Upper lobe of right lung (tissue), 1 donor: Measurements from ENCODE around the gene HERC3. TPM values are rescaled to one million over a fixed set of nuclear protein-coding genes. Genes with fewer than 3 reads are reported as not detected.
A peak's percentile ranks its signal among the peaks of the same experiment; 100 is the strongest.

Experiments used
- ATAC-seq: fragments of 200-7000 bp; cut with Tn5 transposase; one replicate; pipeline ENCODE4 v1.9.1; 2020; ENCODE audit warnings: mild to moderate bottlenecking, moderate library complexity
- DNase-seq: peaks from one replicate; pipeline ENCODE4 v3.0.0-alpha.2; 2020
- H3K27ac ChIP-seq: fragments of 200-600 bp; one replicate; pipeline ENCODE4 v1.8.0; 2022
- H3K27me3 ChIP-seq: fragments of 200-600 bp; one replicate; pipeline ENCODE4 v1.8.0; 2022; ENCODE audit warnings: mild to moderate bottlenecking
- H3K36me3 ChIP-seq: fragments of 200-600 bp; one replicate; pipeline ENCODE4 v1.8.0; 2022
- H3K4me1 ChIP-seq: fragments of 200-600 bp; one replicate; pipeline ENCODE4 v1.8.0; 2022
- H3K4me3 ChIP-seq: fragments of 200-600 bp; one replicate; pipeline ENCODE4 v1.8.0; 2022; ENCODE audit warnings: mild to moderate bottlenecking
- H3K9me3 ChIP-seq: fragments of 200-600 bp; one replicate; pipeline ENCODE4 v1.8.0; 2022
- intact Hi-C: fragments of 100-400 bp; cut with DNase I; formaldehyde crosslinking; loops from one replicate; pipeline ENCODE4 v1.11.0; 2022
- long read RNA-seq: library from polyadenylated mRNA; unstranded; transcript quantifications from one replicate; pipeline ENCODE4 v2.0.0, GENCODE V29; 2021
- total RNA-seq: library from RNA; stranded (reverse); fragmentation: NEBNext Ultra II Directional; extraction: Animal tissue kit (Norgen Biotek cat#: 25700); gene quantifications from one replicate; pipeline ENCODE4 v1.2.1, GENCODE V29; 2021
- TF ChIP-seq, protein P1 (sequence below): fragments of 200-600 bp; IDR thresholded peaks from one replicate; pipeline ENCODE4 v1.8.0; 2022; ENCODE audit warnings: antibody characterized with exemption
- donor health status: DM: no; HTN: yes; CAD: no; lungs with severe emphysema.

HERC3 gene
- 50.0 TPM for total RNA-seq
- long read RNA-seq, full-length matches to known transcripts, result 9 of 29 reads
- long read RNA-seq, partial matches to known transcripts, result 9 of 29 reads
- long read RNA-seq, other reads (novel, unspliced or antisense), result 11 of 29 reads

DNA sequence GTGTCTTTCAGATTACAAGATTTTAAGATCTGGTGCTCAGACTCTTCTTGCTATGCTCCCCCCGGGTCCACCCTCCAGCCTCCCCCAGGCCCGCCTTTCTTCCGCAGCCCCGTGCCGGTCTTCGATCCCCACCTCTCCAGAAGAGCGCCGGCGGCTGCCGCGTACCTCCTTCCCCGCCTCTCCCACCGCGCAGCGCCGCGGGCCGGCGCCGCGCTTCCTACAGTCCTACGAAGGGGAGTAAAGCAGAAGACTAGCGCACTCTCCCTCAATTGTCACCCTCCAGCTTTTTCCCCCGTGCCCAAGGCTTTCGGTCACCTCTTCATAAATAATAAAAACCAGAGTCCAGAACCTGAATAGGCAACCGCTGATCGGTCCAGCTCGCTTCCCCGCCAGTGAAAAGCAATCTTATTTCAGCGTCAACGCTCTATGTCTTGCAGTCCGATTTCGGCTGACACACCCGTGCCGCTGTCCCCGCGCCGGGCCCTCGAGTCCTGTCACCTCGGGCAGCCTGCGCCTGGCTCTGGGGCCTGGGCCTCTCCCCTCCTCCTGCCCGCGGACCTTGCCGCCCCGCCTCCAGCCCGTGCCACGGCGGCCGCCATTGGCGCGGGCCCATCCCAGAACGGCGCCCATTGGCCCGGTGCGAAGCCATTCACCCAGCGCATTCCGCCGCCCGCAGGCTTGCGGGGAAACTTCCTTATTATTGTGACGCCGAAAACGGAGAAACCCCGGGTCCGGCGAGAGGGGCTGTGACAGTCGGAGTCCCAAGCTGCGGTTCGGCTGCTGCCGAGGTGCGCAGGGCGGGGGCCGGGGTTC is at the start of gene HERC3:
HERC3 (plus strand) TSS at position 694 of the 813 bp plus-strand sequence. CDS start 13,344 bp downstream, outside the sequence.
- TF ChIP-seq, protein P1, sequence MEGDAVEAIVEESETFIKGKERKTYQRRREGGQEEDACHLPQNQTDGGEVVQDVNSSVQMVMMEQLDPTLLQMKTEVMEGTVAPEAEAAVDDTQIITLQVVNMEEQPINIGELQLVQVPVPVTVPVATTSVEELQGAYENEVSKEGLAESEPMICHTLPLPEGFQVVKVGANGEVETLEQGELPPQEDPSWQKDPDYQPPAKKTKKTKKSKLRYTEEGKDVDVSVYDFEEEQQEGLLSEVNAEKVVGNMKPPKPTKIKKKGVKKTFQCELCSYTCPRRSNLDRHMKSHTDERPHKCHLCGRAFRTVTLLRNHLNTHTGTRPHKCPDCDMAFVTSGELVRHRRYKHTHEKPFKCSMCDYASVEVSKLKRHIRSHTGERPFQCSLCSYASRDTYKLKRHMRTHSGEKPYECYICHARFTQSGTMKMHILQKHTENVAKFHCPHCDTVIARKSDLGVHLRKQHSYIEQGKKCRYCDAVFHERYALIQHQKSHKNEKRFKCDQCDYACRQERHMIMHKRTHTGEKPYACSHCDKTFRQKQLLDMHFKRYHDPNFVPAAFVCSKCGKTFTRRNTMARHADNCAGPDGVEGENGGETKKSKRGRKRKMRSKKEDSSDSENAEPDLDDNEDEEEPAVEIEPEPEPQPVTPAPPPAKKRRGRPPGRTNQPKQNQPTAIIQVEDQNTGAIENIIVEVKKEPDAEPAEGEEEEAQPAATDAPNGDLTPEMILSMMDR, result peak; percentile 10
- peak; percentile 97 for ATAC-seq
- peak; percentile 97 for DNase-seq
- Histone ChIP-seq H3K27me3 (no peaks in the 10 kb centered on the region), H3K4me3 (peak within 1 kb of the TSS; percentile 98), H3K9me3 (no peaks in the 10 kb centered on the region), H3K4me1 (peaks cover 10% of the 10 kb centered on the region), H3K27ac (peak within 1 kb of the TSS; percentile 97), H3K36me3 (peaks cover 18% of the 10 kb centered on the region)
- intact Hi-C loops, result no loop called here

DNA sequence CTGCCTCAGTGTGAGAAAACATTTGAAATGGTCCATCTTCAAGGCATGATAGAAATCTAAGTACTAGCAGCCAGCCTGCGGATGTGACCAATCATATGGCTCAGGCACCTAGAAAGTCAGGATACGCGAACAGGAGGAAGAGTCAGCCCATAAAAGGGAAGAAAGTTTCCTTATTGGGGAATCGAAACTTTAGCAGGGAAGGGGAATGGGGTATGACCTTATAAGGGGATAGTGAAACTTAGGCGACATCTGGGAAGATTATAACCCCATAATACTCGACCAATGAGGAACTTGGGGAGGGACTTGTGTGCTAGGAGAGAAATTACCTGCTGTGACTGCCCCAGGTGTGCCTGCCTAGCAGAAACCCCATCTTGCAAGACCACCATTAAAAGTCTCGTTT is 42.5 kb upstream of the HERC3 start:
- intact Hi-C loops, result no loop called here
- DNase-seq, result no peak
- ATAC-seq, result no peak

DNA sequence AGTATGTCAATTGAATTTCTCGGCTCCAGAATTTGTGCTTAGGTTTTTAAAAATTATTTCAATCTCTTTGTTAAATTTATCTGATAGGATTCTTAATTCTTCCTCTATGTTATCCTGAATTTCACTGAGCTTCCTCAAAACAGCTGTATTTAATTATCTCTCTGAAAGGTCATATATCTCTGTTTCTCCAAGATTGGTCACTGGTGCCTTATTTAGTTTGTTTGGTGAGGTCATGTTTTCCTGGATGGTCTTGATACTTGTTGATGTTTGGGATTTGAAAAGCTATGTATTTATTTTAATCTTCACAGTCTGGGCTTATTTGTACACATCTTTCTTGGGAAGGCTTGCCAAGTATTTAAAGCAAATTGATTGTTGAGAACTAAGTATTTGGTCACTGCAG is 24.7 kb upstream of the HERC3 start:
- DNase-seq, result no peak
- H3K9me3 ChIP-seq, result no peaks in the 10 kb centered on the region
- H3K36me3 ChIP-seq, result no peaks in the 10 kb centered on the region
- no peak for ATAC-seq
- TF ChIP-seq, protein P1, result no peak
- H3K4me1 ChIP-seq, result no peaks in the 10 kb centered on the region
- no peaks in the 10 kb centered on the region for H3K27me3 ChIP-seq
- intact Hi-C loops, result no loop called here
- H3K4me3 ChIP-seq, result no peak overlapping the region
- H3K27ac ChIP-seq, result no peak overlapping the region

More for the DNA sequence above, 42.5 kb upstream of the HERC3 start:
- Histone ChIP-seq H3K4me3 (no peak overlapping the region), H3K36me3 (no peaks in the 10 kb centered on the region), H3K27me3 (no peaks in the 10 kb centered on the region), H3K27ac (no peak overlapping the region), H3K4me1 (no peaks in the 10 kb centered on the region), H3K9me3 (no peaks in the 10 kb centered on the region)
- TF ChIP-seq, protein P1, result no peak

DNA sequence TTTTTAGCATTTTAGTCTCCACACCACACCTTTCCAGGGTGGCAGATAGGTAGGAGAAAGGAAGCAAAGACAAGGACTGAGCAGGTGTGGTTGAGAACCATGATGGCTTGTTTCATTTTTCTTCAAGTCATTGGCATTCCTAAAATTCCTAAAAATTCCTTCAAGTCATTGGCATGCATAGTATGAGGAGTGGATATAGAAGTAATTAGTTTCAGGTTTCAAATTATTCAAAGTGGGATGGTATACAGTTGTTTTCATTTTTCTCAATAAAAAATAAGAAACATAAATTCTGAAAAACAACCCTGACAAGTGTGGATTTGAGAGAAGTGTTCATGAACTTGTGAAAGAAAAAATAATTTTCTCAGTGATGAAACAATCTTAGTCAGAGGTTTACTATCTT is 22.3 kb upstream of the HERC3 start:
- H3K4me3 ChIP-seq, result no peak overlapping the region
- no peaks in the 10 kb centered on the region for H3K27me3 ChIP-seq
- ATAC-seq (no peak), DNase-seq (no peak)
- TF ChIP-seq, protein P1, result no peak
- intact Hi-C loops, result no loop called here
- no peak overlapping the region for H3K27ac ChIP-seq
- no peaks in the 10 kb centered on the region for H3K9me3 ChIP-seq
- H3K36me3 ChIP-seq, result no peaks in the 10 kb centered on the region
- H3K4me1 ChIP-seq, result no peaks in the 10 kb centered on the region

DNA sequence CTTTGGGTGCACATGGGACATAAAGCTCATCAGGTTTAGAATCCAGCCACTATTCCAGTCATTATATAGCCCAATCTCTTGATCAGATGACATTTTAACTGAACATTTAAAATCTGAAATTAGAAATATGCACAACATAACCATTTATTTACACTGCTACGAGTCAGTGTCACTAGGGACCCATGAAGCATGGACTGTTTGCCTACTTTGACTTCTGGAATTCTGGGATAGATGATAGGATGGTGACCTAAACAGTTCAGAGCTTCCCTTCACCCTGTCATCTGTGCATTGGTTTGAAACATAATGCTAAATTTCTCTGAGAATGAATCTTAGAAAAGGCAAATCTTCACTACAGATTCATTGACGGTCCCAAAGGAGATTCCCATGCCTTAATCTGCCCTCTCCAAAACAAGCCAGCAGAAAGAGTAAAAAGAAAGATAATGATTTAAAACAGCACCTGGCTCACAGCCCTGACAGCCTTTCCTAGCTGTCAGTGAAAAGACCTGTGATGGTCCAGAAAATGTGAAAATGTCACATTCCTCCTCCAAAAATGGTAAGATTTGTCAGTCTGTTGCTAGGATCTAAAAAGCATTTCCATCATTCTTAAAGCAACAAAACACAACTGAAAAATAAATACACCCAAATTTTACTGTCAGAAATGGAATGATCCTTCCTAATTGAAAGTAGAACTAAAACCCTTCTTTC is 18.9 kb upstream of the HERC3 start:
- H3K4me1 ChIP-seq, result no peaks in the 10 kb centered on the region
- no peak overlapping the region for H3K4me3 ChIP-seq
- no peak for ATAC-seq
- H3K9me3 ChIP-seq, result no peaks in the 10 kb centered on the region
- H3K27ac ChIP-seq, result no peak overlapping the region
- no peaks in the 10 kb centered on the region for H3K27me3 ChIP-seq
- intact Hi-C loops, result no loop called here
- no peak for DNase-seq
- TF ChIP-seq, protein P1, result no peak
- no peaks in the 10 kb centered on the region for H3K36me3 ChIP-seq
